Omental fat pad (tissue), 4 donors: ENCODE results near the gene TMEM79. TPM values are rescaled to one million over a fixed set of nuclear protein-coding genes. Genes with fewer than 3 reads are reported as not detected.
"Not testable (repeated sequence)": the region's sequence is repeated elsewhere in the genome, so short reads cannot be mapped to it uniquely, and the experiment has no call there.

ENCODE experiments used
- ATAC-seq: fragments of 150-250 bp; one replicate; pipeline ENCODE4 v1.9.1; 2016; ENCODE audit warnings: mild to moderate bottlenecking, moderate library complexity; ENCODE audit not compliant: low FRiP score
- DNase-seq: peaks from one replicate; pipeline ENCODE4 v3.0.0-alpha.2; 2019; ENCODE audit warnings: low spot score
- total RNA-seq, 4 donors: library from RNA; depleted of rRNA; stranded (reverse); fragments of >200 nt; gene quantifications; one replicate each; pipeline ENCODE4 v1.1.0, GENCODE V29; 2016
- TF ChIP-seq, protein P1 (sequence below), 3 donors: fragments of 450-650 bp; IDR thresholded peaks; one replicate each; pipeline ENCODE4 v1.5.1; 2016 to 2017; ENCODE audit warnings: antibody characterized with exemption in 3 of 3, mild to moderate bottlenecking in 3 of 3, moderate library complexity in 2 of 3

TMEM79 gene
- total RNA-seq, 4 donors from 2014 or later, result 1.3 to 4.3 (median 1.4) TPM

DNA sequence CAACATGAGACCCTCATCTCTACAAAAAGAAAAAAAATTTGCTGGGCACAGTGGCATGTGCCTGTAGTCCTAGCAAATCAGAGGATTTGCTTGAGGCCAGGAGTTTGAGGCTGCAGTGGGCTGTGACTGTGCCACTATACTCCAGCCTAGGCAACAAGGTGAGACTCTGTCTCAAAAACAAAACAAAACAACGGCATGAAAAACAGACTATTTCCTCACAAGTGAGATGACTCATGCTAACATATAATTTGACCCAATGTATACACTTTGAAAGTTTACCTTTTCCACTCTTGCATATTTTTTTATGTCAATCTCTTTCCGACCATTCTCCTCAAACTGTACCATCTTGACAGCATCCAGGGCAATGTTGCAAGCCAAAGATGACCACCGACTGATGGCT, 36.4 kb downstream of the TMEM79 start:
- ATAC-seq (no peak), DNase-seq (no peak)
- TF ChIP-seq, protein P1, sequence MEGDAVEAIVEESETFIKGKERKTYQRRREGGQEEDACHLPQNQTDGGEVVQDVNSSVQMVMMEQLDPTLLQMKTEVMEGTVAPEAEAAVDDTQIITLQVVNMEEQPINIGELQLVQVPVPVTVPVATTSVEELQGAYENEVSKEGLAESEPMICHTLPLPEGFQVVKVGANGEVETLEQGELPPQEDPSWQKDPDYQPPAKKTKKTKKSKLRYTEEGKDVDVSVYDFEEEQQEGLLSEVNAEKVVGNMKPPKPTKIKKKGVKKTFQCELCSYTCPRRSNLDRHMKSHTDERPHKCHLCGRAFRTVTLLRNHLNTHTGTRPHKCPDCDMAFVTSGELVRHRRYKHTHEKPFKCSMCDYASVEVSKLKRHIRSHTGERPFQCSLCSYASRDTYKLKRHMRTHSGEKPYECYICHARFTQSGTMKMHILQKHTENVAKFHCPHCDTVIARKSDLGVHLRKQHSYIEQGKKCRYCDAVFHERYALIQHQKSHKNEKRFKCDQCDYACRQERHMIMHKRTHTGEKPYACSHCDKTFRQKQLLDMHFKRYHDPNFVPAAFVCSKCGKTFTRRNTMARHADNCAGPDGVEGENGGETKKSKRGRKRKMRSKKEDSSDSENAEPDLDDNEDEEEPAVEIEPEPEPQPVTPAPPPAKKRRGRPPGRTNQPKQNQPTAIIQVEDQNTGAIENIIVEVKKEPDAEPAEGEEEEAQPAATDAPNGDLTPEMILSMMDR (IDR thresholded peaks at IDR 0.05), result no peak

DNA sequence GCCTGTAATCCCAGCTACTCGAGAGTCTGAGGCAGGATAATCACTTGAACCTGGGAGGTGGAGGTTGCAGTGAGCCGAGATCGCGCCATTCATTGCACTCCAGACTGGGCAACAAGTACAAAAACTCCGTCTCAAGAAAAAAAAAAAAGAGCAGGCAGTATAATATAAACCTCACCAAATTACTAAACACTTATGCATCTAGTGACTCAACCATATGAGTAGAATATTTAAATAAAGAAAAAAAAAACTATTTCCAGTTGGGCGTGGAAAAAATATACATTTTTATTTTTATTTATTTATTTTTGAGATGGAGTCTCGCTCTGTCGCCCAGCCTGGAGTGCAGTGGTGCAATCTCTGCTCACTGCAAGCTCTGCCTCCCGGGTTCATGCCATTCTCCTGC, 39.1 kb downstream of the TMEM79 start:
- not testable (repeated sequence) for ATAC-seq, DNase-seq

DNA sequence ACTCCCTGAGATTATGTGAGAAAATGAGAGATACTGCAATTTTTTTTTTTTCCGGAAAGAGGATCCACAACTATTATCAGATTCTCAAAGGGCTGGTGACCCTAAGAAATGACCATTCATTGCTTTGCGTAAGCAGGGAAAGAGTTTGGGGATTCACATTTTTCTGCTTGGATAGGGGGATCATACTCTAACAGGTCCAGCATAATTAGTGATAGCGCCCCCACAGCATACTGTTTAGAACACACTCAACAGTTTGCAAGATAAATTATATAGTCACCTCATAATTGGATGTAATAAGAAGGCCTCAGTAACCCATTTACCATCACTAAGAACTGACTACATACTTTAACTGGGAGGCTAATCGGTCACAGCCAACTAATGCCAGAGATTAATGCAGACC, 52.1 kb downstream of the TMEM79 start:
- ATAC-seq, result no peak
- no peak for DNase-seq
- TF ChIP-seq, protein P1 (IDR thresholded peaks at IDR 0.05), result no peak

DNA sequence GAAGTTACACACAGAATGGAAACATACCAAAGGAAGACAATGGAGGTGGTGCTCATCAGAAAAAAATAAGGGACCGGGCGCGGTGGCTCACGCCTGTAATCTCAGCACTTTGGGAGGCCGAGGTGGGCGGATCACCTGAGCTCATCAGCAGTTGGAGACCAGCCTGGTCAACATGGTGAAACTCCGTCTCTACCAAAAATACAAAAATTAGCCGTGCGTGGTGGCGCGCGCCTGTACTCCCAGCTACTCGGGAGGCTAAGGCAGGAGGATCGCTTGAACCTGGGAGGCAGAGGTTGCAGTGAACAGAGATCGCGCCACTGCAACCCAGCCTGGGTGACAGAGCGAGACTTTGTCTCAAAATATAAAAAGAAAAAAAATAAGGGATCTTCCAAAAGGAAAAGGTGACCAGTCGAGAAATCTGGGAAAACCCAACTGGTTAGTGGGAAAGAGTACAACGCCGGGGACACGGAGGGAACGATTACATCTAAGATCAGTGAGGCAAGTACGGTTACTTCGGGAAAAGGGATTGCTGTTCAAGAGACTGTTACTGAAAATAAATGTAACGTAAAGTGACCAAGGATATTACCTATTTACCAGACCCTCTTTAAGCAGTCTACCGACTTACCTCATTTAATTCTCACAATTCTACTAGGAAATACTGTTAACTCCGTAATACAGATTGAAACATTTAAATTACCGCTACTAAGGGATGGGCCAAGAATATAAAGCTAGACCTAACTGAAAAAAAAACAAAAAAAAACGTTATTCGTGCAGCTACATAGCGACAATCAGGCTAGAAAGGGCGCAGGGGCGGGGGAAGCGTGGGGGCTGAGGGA, 53.1 kb downstream of the TMEM79 start:
- ATAC-seq (no peak), DNase-seq (no peak)
- TF ChIP-seq, protein P1 (IDR thresholded peaks at IDR 0.05), result no peak

DNA sequence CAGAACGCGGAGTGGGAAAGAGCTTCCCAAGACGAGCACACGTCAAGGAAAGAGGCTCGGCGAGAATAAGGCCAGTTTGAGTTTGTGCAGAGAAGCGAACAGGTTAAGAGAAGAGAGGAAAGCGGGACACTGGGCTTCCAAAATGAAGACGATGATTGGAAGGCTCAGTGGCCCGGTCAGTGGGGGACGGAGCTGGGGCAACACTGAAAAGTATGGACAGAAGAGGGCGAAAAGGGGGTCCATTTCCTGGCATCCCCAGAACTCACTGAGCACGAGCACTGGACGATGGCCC, 53.7 kb downstream of the TMEM79 start:
- TF ChIP-seq, protein P1 (IDR thresholded peaks at IDR 0.05), result no peak
- ATAC-seq (no peak), DNase-seq (peak; percentile 22)

DNA sequence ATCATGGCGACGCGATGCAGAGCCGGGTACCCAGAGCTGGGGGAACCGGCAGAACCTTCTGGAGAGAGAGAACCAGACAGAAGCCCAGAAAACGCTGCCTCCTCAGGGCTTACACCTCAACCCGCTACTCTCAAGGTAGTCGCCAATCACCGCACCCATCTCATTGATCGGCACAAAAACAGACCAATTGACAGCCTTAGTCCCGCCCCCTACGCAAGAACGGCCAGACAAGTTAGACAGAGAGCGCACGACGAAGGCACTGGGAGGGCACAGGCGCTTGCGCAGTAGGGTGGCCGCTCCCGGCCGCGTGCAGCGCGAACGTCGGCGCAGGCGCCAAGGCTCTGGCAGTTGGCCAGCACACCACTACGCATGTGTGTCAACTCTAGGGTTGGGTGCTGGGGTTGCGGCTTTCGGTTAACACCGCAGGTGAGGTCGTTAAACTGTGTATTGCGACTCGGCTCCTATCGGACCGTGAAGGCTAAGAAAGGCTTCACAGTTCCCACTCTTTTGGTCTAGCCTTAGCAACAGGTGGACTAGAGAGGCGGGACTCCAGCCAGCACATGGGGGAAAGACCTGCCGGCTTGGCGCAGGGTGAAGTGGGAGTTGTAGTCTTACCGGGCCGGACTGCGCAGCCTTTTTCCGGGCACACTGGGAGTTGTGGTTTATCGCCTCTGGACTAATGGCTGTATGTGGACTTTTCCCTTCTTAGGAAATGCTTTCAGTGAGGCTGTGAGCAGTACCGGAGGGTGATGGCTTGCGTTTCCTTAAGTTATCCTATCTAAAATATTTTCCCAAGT, 54.3 kb downstream of the TMEM79 start, which contains the start of the genes CCT3 and TSACC:
Gene CCT3 (minus strand): TSS at position 113 of the 797 bp plus-strand sequence. CDS start 108 bp downstream, at position 5.
Gene TSACC (plus strand): TSS at position 347 of the 797 bp plus-strand sequence. CDS start 1,232 bp downstream, outside the sequence.
- DNase-seq, result peak; percentile 99
- TF ChIP-seq, protein P1 (IDR thresholded peaks at IDR 0.05), result no peak
- peak; percentile 99 for ATAC-seq

Other genes starting within 250 kb of the TMEM79 start
- gene UBQLN4, start 230.5 kb upstream of the TMEM79 start, total RNA-seq, result 10 to 100 TPM; 16.2 to 24.5 (median 18.6) TPM
- 10 to 100 TPM; 45.8 to 74.3 (median 65.0) TPM for gene LAMTOR2, start 229.5 kb upstream of the TMEM79 start, total RNA-seq
- gene RAB25, start 223.2 kb upstream of the TMEM79 start, total RNA-seq, result under 1 TPM in 1 of 4 donors, not detected in 3; 0.84 TPM
- gene MEX3A, start 201.9 kb upstream of the TMEM79 start, total RNA-seq, result under 1 TPM; 0.56 to 0.96 (median 0.66) TPM
- gene LMNA, start 169.6 kb upstream of the TMEM79 start, total RNA-seq, result 1,000 to 10,000 TPM in 1 of 4 donors, 100 to 1,000 TPM in 3; 288 to 1,820 (median 589) TPM
- 10 to 100 TPM in 3 of 4 donors, 1 to 10 TPM in 1; 4.1 to 99.1 (median 24.6) TPM for gene SEMA4A, start 130.7 kb upstream of the TMEM79 start, total RNA-seq
- 10 to 100 TPM; 19.1 to 89.8 (median 36.3) TPM for gene SLC25A44, start 90.2 kb upstream of the TMEM79 start, total RNA-seq
- gene PMF1, start 71.3 kb upstream of the TMEM79 start, total RNA-seq, result 10 to 100 TPM; 34.0 to 74.8 (median 49.5) TPM
- gene BGLAP, start 42.1 kb upstream of the TMEM79 start, total RNA-seq, result 1 to 10 TPM in 1 of 4 donors, under 1 TPM in 1, not detected in 2; 0.82 to 5.0 TPM
- 1 to 10 TPM in 3 of 4 donors, under 1 TPM in 1; 0.74 to 3.4 (median 1.6) TPM for gene PAQR6, start 36.3 kb upstream of the TMEM79 start, total RNA-seq
- gene SMG5, start 1.5 kb upstream of the TMEM79 start, total RNA-seq, result 10 to 100 TPM; 51.0 to 81.2 (median 53.2) TPM
- gene GLMP, start 11.4 kb downstream of the TMEM79 start, total RNA-seq, result 10 to 100 TPM; 44.0 to 71.1 (median 55.9) TPM
- not detected for gene VHLL, start 15.0 kb downstream of the TMEM79 start, total RNA-seq
- 100 to 1,000 TPM; 187 to 277 (median 213) TPM for gene CCT3, start 54.0 kb downstream of the TMEM79 start, total RNA-seq
- not detected for gene TSACC, start 54.2 kb downstream of the TMEM79 start, total RNA-seq
- not detected for gene RHBG, start 84.9 kb downstream of the TMEM79 start, total RNA-seq
- gene MEF2D, start 216.4 kb downstream of the TMEM79 start, total RNA-seq, result 10 to 100 TPM; 22.8 to 33.8 (median 28.1) TPM